ENCODE measurements around the gene HUS1.
"Not testable (repeated sequence)": the region's sequence is repeated elsewhere in the genome, so short reads cannot be mapped to it uniquely, and the experiment has no call there.

Gene HUS1

DNA sequence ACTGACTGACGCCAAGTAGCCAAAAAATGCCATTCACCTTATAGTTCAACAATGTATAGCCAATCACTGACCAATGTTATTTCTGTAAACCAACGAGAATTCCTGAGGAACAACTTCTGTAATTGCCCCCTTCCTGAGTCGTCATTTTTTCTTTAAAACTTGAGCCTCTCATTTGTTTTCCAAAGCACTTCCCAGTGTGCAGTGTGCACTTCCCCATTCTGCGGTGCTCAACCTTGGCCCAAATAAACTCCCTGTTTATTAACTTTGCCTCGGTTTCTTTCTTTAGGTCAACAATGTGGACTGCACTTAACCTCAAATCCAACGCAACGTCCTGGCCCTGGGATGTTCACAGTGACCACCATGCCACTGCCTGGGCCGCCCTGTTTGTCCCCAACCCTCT is 46.2 kb downstream of the HUS1 start:
- DNase-seq (ENCODE audit: insufficient read length) (no peak), FAIRE-seq (no peak)
- TF ChIP-seq POLR2AphosphoS5 (IDR thresholded peaks at IDR 0.05; ENCODE audit: low read depth, low read length) (no peak), TAF1 (IDR thresholded peaks at IDR 0.05; ENCODE audit: borderline replicate concordance, low read depth, low read length) (no peak), POLR2A (IDR thresholded peaks at IDR 0.05; ENCODE audit: low read depth, low read length) (no peak)

DNA sequence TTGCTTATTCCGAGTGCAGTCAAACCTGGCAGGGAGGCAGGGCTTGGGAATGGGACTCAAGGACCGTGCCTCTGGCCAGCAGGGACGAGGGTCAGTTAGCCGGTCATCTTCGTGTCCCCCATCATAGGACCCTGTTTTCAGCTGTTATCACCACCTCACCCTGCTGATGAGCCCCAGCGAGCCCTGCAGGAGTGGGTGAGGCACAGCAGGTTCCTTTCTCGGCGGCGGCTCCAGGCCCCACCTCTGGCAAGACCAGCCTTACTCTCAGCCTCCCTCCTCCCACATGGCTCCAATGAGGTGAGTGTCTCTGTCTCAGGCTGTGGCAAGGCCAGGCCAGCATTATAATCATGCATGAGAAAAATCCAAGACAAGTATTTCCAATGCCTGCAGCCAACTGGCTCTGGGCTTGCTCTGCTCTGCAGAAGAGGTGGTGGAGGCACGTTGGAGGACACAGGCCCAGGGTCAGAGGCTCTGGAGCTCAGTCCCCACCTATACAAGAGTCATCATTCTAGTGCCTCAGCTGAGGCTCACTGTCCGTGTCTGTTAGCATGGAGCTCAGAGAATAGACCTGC is 46.9 kb downstream of the HUS1 start:
- DNase-seq (ENCODE audit: insufficient read length) (no peak), FAIRE-seq (no peak)
- TF ChIP-seq POLR2AphosphoS5 (IDR thresholded peaks at IDR 0.05; ENCODE audit: low read depth, low read length) (no peak), POLR2A (IDR thresholded peaks at IDR 0.05; ENCODE audit: low read depth, low read length) (no peak)

DNA sequence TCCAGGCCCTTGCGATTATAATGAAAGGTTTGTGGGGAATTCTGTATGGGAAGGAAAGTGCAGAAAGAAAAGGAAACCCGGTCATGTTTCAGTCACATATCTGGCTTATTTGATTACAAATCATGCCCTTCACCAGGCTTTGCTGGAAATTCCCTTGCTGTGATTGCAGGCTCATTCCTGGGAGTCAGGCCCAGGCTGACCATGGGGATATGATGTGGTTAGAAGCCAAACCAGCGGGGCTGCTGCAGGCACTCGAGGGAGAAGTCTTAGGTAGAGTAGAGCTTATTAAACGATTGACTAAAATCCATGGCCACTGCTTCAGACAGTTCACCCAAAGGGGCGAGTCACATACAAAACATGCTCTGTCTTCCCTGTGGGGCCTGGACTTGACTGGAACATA is 47.4 kb downstream of the HUS1 start:
- TF ChIP-seq TAF1 (IDR thresholded peaks at IDR 0.05; ENCODE audit: borderline replicate concordance, low read depth, low read length): no peak
- TF ChIP-seq POLR2A (IDR thresholded peaks at IDR 0.05; ENCODE audit: low read depth, low read length): no peak
- no peak for TF ChIP-seq POLR2AphosphoS5 (IDR thresholded peaks at IDR 0.05; ENCODE audit: low read depth, low read length)
- FAIRE-seq: no peak
- DNase-seq (ENCODE audit: insufficient read length): no peak

DNA sequence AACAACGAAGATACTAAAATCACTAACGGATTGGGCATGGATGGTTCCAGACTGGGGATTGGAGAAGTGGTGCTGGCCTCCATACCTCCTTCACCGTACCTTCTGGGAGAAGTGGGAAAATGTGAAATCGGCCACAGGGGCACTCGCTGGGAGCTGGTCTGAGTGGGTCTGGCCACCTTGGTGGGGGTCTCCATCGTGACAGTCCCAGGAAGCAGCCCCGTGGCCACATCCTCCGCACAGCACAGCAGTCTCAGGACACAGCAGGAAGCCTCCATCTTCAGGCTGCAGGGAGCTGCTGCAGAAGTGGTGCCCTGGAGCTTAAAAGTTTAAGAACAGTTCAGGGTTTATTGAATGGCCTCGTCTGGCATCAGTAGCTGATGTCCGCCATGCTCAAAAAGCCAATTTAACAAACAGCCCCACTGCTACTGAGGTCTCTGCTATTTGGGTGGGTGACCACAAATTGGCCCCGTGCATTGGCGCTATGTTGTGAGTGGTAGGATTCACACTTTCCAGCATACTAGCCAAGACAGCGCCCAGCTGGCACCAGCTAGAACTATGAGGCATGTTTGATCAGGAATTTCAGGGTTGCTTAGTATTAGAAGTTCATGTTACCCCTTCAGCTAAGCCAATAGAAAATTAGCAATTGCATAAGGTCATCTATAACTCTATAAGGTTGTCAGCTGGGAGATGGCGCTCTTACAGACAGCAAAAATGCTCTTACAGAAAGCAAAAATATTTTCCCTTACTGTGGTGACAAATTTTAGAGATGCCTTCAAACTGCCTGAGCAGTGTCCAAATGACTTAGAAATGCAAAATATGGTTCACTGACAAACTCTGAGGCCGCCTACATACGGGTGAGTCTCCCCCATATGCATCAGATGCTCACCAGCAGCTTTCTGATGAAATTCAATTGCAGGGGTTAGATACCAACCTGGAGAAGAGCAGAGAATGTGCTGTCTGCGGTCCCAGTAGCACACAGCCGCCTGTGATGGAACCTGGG is 48.1 kb downstream of the HUS1 start:
- FAIRE-seq (no peak), DNase-seq (ENCODE audit: insufficient read length) (no peak)
- no peak for TF ChIP-seq POLR2AphosphoS5 (IDR thresholded peaks at IDR 0.05; ENCODE audit: low read depth, low read length)
- no peak for TF ChIP-seq TAF1 (IDR thresholded peaks at IDR 0.05; ENCODE audit: borderline replicate concordance, low read depth, low read length)
- no peak for TF ChIP-seq POLR2A (IDR thresholded peaks at IDR 0.05; ENCODE audit: low read depth, low read length)

DNA sequence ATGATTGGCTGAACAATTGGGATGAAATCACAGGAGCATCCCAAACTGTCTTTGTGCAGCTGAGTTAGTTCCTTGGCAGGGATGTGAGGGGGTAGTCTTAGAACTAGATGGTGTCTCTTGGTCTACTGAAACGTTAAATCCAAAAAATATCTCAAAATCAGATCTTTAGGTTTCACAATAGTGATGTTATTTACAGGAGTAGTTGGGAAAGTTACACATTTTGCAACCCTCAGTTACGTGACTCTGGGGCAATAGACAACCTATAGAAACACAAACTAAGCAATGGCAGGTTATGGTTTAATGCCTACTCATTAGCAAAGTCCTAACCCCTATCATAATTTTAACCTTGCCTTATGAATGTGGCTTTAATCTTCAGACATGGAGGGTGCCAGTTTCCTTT is 55.1 kb downstream of the HUS1 start:
- DNase-seq (ENCODE audit: insufficient read length) (no peak), FAIRE-seq (no peak)
- no peak for TF ChIP-seq POLR2A (IDR thresholded peaks at IDR 0.05; ENCODE audit: low read depth, low read length)
- TF ChIP-seq POLR2AphosphoS5 (IDR thresholded peaks at IDR 0.05; ENCODE audit: low read depth, low read length): no peak
- TF ChIP-seq TAF1 (IDR thresholded peaks at IDR 0.05; ENCODE audit: borderline replicate concordance, low read depth, low read length): no peak

DNA sequence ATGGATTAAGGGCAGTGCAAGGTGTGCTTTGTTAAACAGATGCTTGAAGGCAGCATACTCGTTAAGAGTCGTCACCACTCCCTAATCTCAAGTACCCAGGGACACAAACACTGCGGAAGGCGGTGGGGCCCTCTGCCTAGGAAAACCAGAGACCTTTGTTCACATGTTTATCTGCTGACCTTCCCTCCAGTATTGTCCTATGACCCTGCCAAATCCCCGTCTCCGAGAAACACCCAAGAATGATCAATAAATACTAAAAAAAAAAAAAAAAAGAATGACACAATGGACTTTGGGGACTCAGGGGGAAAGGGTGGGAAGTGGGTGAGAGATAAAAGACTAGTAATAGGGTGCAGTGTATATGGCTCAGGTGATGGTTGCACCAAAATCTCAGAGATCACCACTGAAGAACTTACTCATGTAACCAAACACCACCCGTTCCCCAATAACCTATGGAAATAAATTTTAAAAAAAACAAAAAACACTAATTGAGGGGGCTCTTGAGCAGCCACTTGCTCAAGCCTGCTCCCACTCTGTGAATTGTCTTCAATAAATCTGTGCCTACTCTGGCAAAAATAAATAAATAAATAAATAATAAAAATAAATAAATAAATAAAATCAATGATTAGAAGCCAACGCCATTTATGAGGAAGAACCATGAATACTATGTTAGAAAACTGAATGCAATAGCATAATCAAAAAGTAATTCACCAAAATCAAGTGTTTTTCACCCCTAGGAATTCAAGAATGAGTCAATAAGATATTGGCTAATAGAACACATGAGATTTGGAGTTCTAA is 56.1 kb downstream of the HUS1 start:
- FAIRE-seq; DNase-seq (ENCODE audit: insufficient read length): not testable (repeated sequence)

DNA sequence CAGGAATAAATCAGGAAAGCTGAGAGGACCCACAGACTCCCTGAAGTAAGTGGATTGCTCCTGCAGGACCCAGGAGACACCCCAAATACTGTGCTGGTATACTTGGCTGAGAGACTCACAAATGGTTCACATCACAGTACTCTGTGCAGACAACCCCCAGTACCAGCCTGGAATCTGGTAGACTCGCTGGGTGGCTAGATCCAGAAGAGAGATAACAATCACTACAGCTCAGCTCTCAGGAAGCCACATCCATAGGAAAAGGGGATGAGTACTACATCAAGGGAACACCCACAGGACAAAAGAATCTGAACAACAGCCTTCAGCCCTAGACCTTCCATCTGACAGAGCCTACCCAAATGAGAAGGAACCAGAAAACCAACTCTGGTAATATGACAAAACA is 62.9 kb downstream of the HUS1 start:
- FAIRE-seq; DNase-seq (ENCODE audit: insufficient read length): not testable (repeated sequence)

DNA sequence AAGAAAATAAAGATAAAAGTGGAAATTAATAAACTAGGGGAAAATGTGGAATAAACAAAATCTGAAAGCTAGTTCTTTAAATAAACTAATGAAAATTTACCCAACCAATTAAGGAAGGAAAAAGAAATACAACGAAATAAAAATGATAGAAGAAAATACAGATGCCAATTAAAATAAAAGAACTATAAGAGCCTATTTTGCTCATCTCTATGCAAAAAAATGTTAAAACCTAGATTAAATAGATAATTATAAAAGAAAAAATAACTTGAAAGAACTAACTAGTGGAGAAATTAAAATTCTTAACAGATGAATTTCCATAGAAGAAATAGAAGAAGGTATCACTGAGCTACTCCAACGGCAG is 63.8 kb downstream of the HUS1 start:
- FAIRE-seq (no peak), DNase-seq (ENCODE audit: insufficient read length) (no peak)
- TF ChIP-seq TAF1 (IDR thresholded peaks at IDR 0.05; ENCODE audit: borderline replicate concordance, low read depth, low read length) (no peak), POLR2A (IDR thresholded peaks at IDR 0.05; ENCODE audit: low read depth, low read length) (no peak), POLR2AphosphoS5 (IDR thresholded peaks at IDR 0.05; ENCODE audit: low read depth, low read length) (no peak)

DNA sequence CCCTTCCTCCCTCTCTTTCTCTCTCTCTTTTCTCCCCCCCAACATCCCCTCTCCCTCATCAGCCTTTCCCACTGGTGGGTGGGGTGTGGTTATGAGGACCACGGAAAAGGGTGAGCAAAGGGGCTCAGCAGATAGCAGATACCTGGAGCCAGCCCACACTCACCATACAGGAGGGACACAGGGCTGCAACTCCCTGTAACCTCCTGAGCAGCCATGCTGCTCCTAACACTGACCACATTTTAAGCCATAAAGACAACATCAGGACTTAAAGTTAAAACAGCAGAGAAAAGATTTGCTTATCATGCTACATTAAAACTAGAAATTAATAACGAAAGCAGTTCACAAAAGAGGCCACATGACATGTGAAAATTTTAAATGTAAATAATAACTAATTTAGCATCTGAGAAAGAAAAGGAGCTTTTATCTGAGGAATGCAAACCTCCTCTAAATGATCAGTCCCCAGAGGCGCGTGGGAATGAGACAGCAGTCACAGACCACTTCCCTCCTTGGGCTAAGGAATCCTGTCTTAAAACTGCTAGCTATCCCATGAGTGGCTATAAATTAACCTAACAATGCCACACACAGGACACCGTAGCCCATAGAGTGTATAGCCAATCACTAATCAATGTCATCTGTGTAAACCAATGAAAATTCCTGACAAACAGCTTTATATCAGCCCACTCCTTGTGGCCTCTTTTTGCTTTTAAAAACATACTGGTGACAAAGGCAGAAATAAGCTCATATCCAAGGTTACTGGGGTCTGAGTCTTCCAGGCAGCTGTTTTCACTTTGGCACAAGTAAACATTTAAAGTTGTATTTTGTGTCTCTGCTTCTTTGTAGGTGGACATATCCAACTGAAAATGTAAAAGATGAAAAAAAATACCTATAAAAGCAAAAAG is 64.4 kb downstream of the HUS1 start:
- DNase-seq (ENCODE audit: insufficient read length): no peak
- no peak for FAIRE-seq
- TF ChIP-seq POLR2A (IDR thresholded peaks at IDR 0.05; ENCODE audit: low read depth, low read length) (no peak), TAF1 (IDR thresholded peaks at IDR 0.05; ENCODE audit: borderline replicate concordance, low read depth, low read length) (no peak)

All from GM12892 (cell line).